Fibroblast of lung (primary cell): ENCODE results near the gene ARSD. TPM values are rescaled to one million over a fixed set of nuclear protein-coding genes. Genes with fewer than 3 reads are reported as not detected.
"Not testable (repeated sequence)": the region's sequence is repeated elsewhere in the genome, so short reads cannot be mapped to it uniquely, and the experiment has no call there.

Experiments
- DNase-seq, 2 donors: peaks; one replicate each; pipeline versions ENCODE4 v3.0.0 to v3.0.0-alpha.2; 2010; ENCODE audit warnings: low read depth in 2 of 2
- H2AFZ ChIP-seq: 2 replicates; pipeline ENCODE4 v1.5.1; 2012; ENCODE audit warnings: low read length, control low read depth, inconsistent platforms
- H3K27ac ChIP-seq: 2 replicates; pipeline ENCODE4 v1.5.1; 2011; ENCODE audit warnings: low read length, control low read depth; ENCODE audit not compliant: insufficient read depth
- H3K27me3 ChIP-seq: 2 replicates; pipeline ENCODE4 v1.5.1; 2011; ENCODE audit warnings: mild to moderate bottlenecking, low read length; ENCODE audit not compliant: control insufficient read depth, insufficient read depth
- H3K36me3 ChIP-seq: 2 replicates; pipeline ENCODE4 v1.5.1; 2011; ENCODE audit warnings: low read length; ENCODE audit not compliant: control insufficient read depth, insufficient read depth
- H3K4me1 ChIP-seq: 2 replicates; pipeline ENCODE4 v1.5.1; 2011; ENCODE audit warnings: low read length; ENCODE audit not compliant: control insufficient read depth, insufficient read depth; ENCODE audit errors: extremely low read depth
- H3K4me2 ChIP-seq: 2 replicates; pipeline ENCODE4 v1.5.1; 2011; ENCODE audit warnings: low read length, control low read depth; ENCODE audit not compliant: insufficient read depth; ENCODE audit errors: extremely low read depth
- H3K4me3 ChIP-seq, 4 experiments: fragments of 200-600 bp in 1 of 4; sonication (generic) in 1 of 4; replicated peaks in 1 of 4; 2 replicates each; pipeline ENCODE4 v1.5.1; 2011 to 2016; ENCODE audit warnings: low read length in 4 of 4, low read depth in 3 of 4, mild to moderate bottlenecking in 3 of 4, control low read depth in 2 of 4, inconsistent platforms in 1 of 4, mixed read lengths in 1 of 4; ENCODE audit not compliant: insufficient read depth in 1 of 4; ENCODE audit errors: control extremely low read depth in 1 of 4
- H3K79me2 ChIP-seq: 2 replicates; pipeline ENCODE4 v1.5.1; 2012; ENCODE audit warnings: mild to moderate bottlenecking, low read length, inconsistent platforms; ENCODE audit not compliant: control insufficient read depth, insufficient read depth
- H3K9ac ChIP-seq: 2 replicates; pipeline ENCODE4 v1.5.1; 2011; ENCODE audit warnings: mild to moderate bottlenecking, low read length, control low read depth; ENCODE audit not compliant: insufficient read depth
- H3K9me3 ChIP-seq: 2 replicates; pipeline ENCODE4 v1.5.1; 2012; ENCODE audit warnings: low read depth, low read length; ENCODE audit not compliant: control insufficient read depth, insufficient read depth
- H4K20me1 ChIP-seq: 2 replicates; pipeline ENCODE4 v1.5.1; 2011; ENCODE audit warnings: low read length; ENCODE audit not compliant: control insufficient read depth, insufficient read depth; ENCODE audit errors: extremely low read depth
- EZH2 ChIP-seq: IDR thresholded peaks from 2 replicates; pipeline ENCODE4 v1.5.1; 2012; ENCODE audit warnings: low read length, control low read depth, mild to moderate bottlenecking; ENCODE audit errors: missing control alignments
- polyA minus RNA-seq: library from RNA; depleted of rRNA, polyadenylated mRNA; stranded (reverse); fragments of >200 nt; gene quantifications from 2 replicates; pipeline ENCODE4 v1.2.3, GENCODE V29; 2011; ENCODE audit warnings: low replicate concordance
- polyA plus RNA-seq, 2 donors: library from polyadenylated mRNA; depleted of rRNA in 1 of 2; stranded (reverse) in 1 of 2; unstranded in 1 of 2; fragments of >200 nt; gene quantifications; 2 replicates each; pipeline ENCODE4 v1.2.1, GENCODE V29; 2011 to 2012; ENCODE audit warnings: missing spikeins in 1 of 2
- total RNA-seq: library from RNA; depleted of rRNA; stranded (reverse); fragments of >200 nt; gene quantifications from 2 replicates; pipeline ENCODE4 v1.2.1, GENCODE V29; 2014
- TF ChIP-seq, protein P1 (sequence below), 2 donors: IDR thresholded peaks in 1 of 2; conservative IDR thresholded peaks in 1 of 2; 1 replicate in 1 of 2; 2 replicates in 1 of 2; pipeline ENCODE4 v1.5.1; 2011 to 2012; ENCODE audit warnings: low read length in 2 of 2, control low read depth in 1 of 2, inconsistent platforms in 1 of 2, low read depth in 1 of 2, mild to moderate bottlenecking in 1 of 2

The ARSD gene, protein sequence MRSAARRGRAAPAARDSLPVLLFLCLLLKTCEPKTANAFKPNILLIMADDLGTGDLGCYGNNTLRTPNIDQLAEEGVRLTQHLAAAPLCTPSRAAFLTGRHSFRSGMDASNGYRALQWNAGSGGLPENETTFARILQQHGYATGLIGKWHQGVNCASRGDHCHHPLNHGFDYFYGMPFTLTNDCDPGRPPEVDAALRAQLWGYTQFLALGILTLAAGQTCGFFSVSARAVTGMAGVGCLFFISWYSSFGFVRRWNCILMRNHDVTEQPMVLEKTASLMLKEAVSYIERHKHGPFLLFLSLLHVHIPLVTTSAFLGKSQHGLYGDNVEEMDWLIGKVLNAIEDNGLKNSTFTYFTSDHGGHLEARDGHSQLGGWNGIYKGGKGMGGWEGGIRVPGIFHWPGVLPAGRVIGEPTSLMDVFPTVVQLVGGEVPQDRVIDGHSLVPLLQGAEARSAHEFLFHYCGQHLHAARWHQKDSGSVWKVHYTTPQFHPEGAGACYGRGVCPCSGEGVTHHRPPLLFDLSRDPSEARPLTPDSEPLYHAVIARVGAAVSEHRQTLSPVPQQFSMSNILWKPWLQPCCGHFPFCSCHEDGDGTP
- 14.1 and 30.7 TPM in 2 replicates for total RNA-seq
- polyA plus RNA-seq = 7.5 and 9.1 TPM in 2 replicates
- polyA plus RNA-seq (2012) = 10.1 and 12.8 TPM in 2 replicates
- polyA minus RNA-seq = 14.4 and 24.7 TPM in 2 replicates

DNA sequence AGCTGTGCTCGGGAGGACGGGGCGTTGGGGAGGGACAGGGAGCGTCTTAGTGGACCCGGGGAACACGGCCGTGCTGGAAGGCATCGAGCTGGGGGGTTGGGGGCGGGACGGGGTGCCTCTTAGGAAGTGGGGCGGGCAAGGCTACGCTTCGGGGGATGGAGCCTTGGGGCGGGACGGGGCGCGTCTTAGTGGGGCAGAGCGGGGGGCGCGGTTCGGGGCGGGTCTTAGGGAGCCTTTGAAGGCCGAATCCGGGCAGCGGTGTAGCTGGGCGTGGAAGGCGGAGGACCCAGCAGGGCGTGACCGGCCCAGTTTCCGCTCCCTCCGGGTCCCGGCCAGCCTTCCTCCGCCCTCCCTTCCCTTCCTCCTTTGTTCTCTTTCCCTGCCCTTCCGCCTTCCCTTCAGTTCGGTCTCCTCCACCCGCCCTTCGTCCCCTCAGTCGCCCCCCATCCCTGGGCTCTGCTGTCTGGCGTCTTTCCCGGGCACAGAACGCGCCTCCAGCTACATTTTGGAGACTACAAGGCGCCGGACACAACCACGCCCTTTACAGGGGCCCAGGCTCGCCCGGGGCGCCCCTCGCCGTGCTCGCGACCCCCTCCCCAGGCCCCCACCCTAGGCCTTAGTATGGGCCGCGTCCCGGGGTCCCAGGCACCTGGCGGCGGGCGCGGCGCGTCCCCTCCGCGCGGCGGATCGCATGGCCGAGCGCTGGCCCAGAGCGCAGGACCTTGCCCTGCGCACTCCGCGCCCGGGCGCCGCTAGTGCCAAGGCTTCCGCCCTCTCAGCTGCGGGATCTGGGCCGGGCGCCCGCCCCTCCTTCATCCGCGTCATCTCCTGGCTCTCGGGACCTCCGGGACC is at the start of gene ARSD:
Gene ARSD, minus strand, starts transcription at position 757 of the 852 bp plus-strand sequence. Its CDS starts 64 bp downstream, at position 693.
- Histone ChIP-seq H3K79me2 (no peaks in the 10 kb centered on the region), H2AFZ (peak within 1 kb of the TSS; percentile 35), H3K4me3 (peak within 1 kb of the TSS; percentile 39 to 69 (median 56)), H3K27me3 (no peaks in the 10 kb centered on the region), H3K27ac (peak within 1 kb of the TSS; percentile 93), H3K9ac (peak within 1 kb of the TSS; percentile 86), H4K20me1 (no peaks in the 10 kb centered on the region), H3K9me3 (no peaks in the 10 kb centered on the region), H3K4me2 (peak within 1 kb of the TSS; percentile 71), H3K36me3 (no peaks in the 10 kb centered on the region), H3K4me1 (no peaks in the 10 kb centered on the region)
- DNase-seq = peak; percentile 92 to 96
- TF ChIP-seq, protein P1, sequence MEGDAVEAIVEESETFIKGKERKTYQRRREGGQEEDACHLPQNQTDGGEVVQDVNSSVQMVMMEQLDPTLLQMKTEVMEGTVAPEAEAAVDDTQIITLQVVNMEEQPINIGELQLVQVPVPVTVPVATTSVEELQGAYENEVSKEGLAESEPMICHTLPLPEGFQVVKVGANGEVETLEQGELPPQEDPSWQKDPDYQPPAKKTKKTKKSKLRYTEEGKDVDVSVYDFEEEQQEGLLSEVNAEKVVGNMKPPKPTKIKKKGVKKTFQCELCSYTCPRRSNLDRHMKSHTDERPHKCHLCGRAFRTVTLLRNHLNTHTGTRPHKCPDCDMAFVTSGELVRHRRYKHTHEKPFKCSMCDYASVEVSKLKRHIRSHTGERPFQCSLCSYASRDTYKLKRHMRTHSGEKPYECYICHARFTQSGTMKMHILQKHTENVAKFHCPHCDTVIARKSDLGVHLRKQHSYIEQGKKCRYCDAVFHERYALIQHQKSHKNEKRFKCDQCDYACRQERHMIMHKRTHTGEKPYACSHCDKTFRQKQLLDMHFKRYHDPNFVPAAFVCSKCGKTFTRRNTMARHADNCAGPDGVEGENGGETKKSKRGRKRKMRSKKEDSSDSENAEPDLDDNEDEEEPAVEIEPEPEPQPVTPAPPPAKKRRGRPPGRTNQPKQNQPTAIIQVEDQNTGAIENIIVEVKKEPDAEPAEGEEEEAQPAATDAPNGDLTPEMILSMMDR (conservative IDR thresholded peaks at IDR 0.05 in 1 of 2, IDR thresholded peaks at IDR 0.05 in 1 of 2; ENCODE audit: low read depth in 1 of 2, low read length in 2 of 2) = no peak
- TF ChIP-seq EZH2 = no peak

DNA sequence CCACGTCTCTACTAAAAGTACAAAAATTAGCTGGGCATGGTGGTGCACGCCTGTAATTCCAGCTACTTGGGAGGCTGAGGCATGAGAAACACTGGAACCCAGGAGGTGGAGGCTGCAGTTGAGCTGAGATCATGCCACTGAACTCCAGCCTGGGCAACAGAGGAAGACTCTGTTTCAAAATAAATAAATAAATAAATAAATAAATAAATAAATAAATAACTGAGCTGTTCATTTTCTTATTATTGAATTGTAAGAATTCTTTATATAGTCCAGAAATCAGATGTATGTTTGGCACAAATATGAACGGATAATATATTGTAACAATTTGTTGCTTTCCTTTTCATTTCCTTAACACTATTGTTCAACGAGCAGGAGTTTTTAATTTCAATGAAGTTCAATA is 49.5 kb upstream of the ARSD start:
- H4K20me1 ChIP-seq, H3K4me1 ChIP-seq, H3K27me3 ChIP-seq, H3K4me2 ChIP-seq, H3K79me2 ChIP-seq, H2AFZ ChIP-seq, H3K9ac ChIP-seq, DNase-seq, H3K4me3 ChIP-seq, H3K9me3 ChIP-seq, H3K27ac ChIP-seq, H3K36me3 ChIP-seq: not testable (repeated sequence)

DNA sequence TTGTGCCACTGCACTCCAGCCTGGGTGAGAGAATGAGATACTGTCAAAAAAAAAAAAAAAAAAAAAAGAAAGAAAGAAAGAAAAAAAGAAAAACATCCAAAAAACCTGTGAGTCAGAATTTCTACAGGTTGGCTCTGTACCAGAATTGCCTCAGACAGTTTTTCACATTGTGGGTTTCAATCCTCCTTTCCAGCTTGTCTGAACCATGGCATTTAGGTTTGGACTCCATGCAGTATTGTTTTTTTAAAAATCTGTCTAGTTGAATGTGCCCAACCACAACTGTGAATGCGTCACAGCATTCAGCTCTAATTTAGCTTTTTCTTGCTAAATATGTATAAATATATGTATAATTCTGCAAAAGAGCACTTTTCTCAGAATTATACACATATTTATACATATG is 45.8 kb upstream of the ARSD start:
- peak in 1 of 2 donors; percentile 53 for DNase-seq
- Histone ChIP-seq H3K4me2 (no peak overlapping the region), H3K79me2 (no peaks in the 10 kb centered on the region), H3K36me3 (no peaks in the 10 kb centered on the region), H3K9ac (no peak overlapping the region), H3K4me3 (no peak overlapping the region), H3K27ac (no peak overlapping the region), H3K9me3 (no peaks in the 10 kb centered on the region), H2AFZ (no peak overlapping the region), H3K27me3 (no peaks in the 10 kb centered on the region), H4K20me1 (no peaks in the 10 kb centered on the region), H3K4me1 (no peaks in the 10 kb centered on the region)
- TF ChIP-seq, protein P1 (conservative IDR thresholded peaks at IDR 0.05 in 1 of 2, IDR thresholded peaks at IDR 0.05 in 1 of 2; ENCODE audit: low read depth in 1 of 2, low read length in 2 of 2) = no peak
- TF ChIP-seq EZH2 = no peak
